IMR-90 (cell line): Measurements from ENCODE around the gene NOL6. TPM values are rescaled to one million over a fixed set of nuclear protein-coding genes. Genes with fewer than 3 reads are reported as not detected.
"Not testable (repeated sequence)": the region's sequence is repeated elsewhere in the genome, so short reads cannot be mapped to it uniquely, and the experiment has no call there.

Experiments
- ATAC-seq: fragments of 200-7000 bp; cut with Tn5 transposase; 2 replicates; pipeline ENCODE4 v1.9.1; 2020; ENCODE audit warnings: low read depth, mild to moderate bottlenecking, moderate library complexity
- BruUV-seq: library from RNA; stranded (reverse); fragments of 400-500 nt; replicated peaks from 2 replicates; lab custom pipeline; 2021; lab: Mats Ljungman, UMichigan
- CTCF ChIA-PET: fragments of 300-600 bp; formaldehyde crosslinking; extraction: SDS; loops from one replicate; lab custom pipeline; 2021; ENCODE audit warnings: antibody characterized with exemption; lab: Yijun Ruan, JAX
- POLR2A ChIA-PET: fragments of 300-600 bp; sonication (Branson Sonifier 250); formaldehyde crosslinking; loops from one replicate; lab custom pipeline; 2022; ENCODE audit warnings: antibody characterized with exemption; ENCODE audit not compliant: unreplicated experiment; lab: Charles Lee
- DNase-seq: peaks from one replicate; pipeline ENCODE4 v3.0.0; 2013
- H2AFZ ChIP-seq: replicated peaks from 2 replicates; pipeline ENCODE3; 2013; ENCODE audit warnings: low read length, mild to moderate bottlenecking; ENCODE audit not compliant: poor library complexity
- H2AK5ac ChIP-seq: 2 replicates; pipeline ENCODE4 v1.6.1; 2013; ENCODE audit warnings: low read depth, low read length, inconsistent platforms
- H2AK9ac ChIP-seq: replicated peaks from 2 replicates; pipeline ENCODE3; 2013; ENCODE audit warnings: mild to moderate bottlenecking, low read depth, low read length, moderate library complexity; ENCODE audit not compliant: poor library complexity
- H2BK120ac ChIP-seq: 2 replicates; pipeline ENCODE4 v1.6.1; 2013; ENCODE audit warnings: low read depth, low read length, inconsistent platforms
- H2BK15ac ChIP-seq: 3 replicates; pipeline ENCODE4 v1.6.1; 2013; ENCODE audit warnings: low read depth, low read length, inconsistent platforms
- H2BK20ac ChIP-seq: 2 replicates; pipeline ENCODE4 v1.6.1; 2013; ENCODE audit warnings: low read depth, mild to moderate bottlenecking, inconsistent platforms, low read length, moderate library complexity
- H2BK5ac ChIP-seq: 2 replicates; pipeline ENCODE4 v1.6.1; 2013; ENCODE audit warnings: mild to moderate bottlenecking, low read depth, low read length, inconsistent platforms; ENCODE audit not compliant: poor library complexity, severe bottlenecking
- H3K14ac ChIP-seq: replicated peaks from 2 replicates; pipeline ENCODE4 v1.6.1; 2013; ENCODE audit warnings: low read depth, low read length, inconsistent platforms
- H3K18ac ChIP-seq: 2 replicates; pipeline ENCODE4 v1.6.1; 2013; ENCODE audit warnings: low read depth, low read length, control low read depth
- H3K23ac ChIP-seq: 2 replicates; pipeline ENCODE4 v1.6.1; 2013; ENCODE audit warnings: low read depth, low read length, inconsistent platforms
- H3K27ac ChIP-seq: 2 replicates; pipeline ENCODE4 v1.5.1; 2013; ENCODE audit warnings: mild to moderate bottlenecking, control low read depth, low read length; ENCODE audit not compliant: insufficient read depth
- H3K27me3 ChIP-seq: 2 replicates; pipeline ENCODE4 v1.6.1; 2013; ENCODE audit warnings: low read length; ENCODE audit not compliant: control insufficient read depth, insufficient read depth
- H3K36me3 ChIP-seq: 2 replicates; pipeline ENCODE4 v1.6.1; 2013; ENCODE audit warnings: low read length, mixed read lengths; ENCODE audit not compliant: control insufficient read depth, insufficient read depth
- H3K4ac ChIP-seq: 2 replicates; pipeline ENCODE4 v1.6.1; 2013; ENCODE audit warnings: low read depth, low read length, inconsistent platforms
- H3K4me1 ChIP-seq: 2 replicates; pipeline ENCODE4 v1.6.1; 2013; ENCODE audit warnings: low read length, mixed read lengths; ENCODE audit not compliant: control insufficient read depth, insufficient read depth
- H3K4me2 ChIP-seq: 2 replicates; pipeline ENCODE4 v1.6.1; 2013; ENCODE audit warnings: low read depth, mild to moderate bottlenecking, control low read depth, low read length, moderate library complexity
- H3K4me3 ChIP-seq: 2 replicates; pipeline ENCODE4 v1.5.1; 2013; ENCODE audit warnings: low read depth, mild to moderate bottlenecking, control low read depth, low read length, moderate library complexity; ENCODE audit not compliant: insufficient read depth
- H3K56ac ChIP-seq: 2 replicates; pipeline ENCODE4 v1.6.1; 2013; ENCODE audit warnings: low read length, inconsistent platforms; ENCODE audit not compliant: insufficient read depth; ENCODE audit errors: extremely low read depth
- H3K79me1 ChIP-seq, 2 experiments: 2 replicates each; pipeline ENCODE4 v1.6.1; 2013; ENCODE audit warnings: low read length in 2 of 2, inconsistent platforms in 1 of 2, low read depth in 1 of 2
- H3K9ac ChIP-seq: 2 replicates; pipeline ENCODE4 v1.6.1; 2013; ENCODE audit warnings: low read depth, low read length, control low read depth
- H3K9me1 ChIP-seq: 2 replicates; pipeline ENCODE4 v1.6.1; 2013; ENCODE audit warnings: low read length, inconsistent platforms; ENCODE audit not compliant: insufficient read depth
- H3K9me3 ChIP-seq: 2 replicates; pipeline ENCODE4 v1.6.1; 2013; ENCODE audit warnings: low read length; ENCODE audit not compliant: control insufficient read depth, insufficient read depth
- H4K20me1 ChIP-seq: 2 replicates; pipeline ENCODE4 v1.6.1; 2013; ENCODE audit warnings: low read length, inconsistent platforms; ENCODE audit not compliant: insufficient read depth
- H4K5ac ChIP-seq: 2 replicates; pipeline ENCODE4 v1.6.1; 2013; ENCODE audit warnings: mild to moderate bottlenecking, low read depth, low read length, control low read depth
- H4K8ac ChIP-seq, 2 experiments: 2 replicates each; pipeline ENCODE4 v1.6.1; 2013; ENCODE audit warnings: low read depth in 2 of 2, low read length in 2 of 2, control low read depth in 1 of 2, inconsistent platforms in 1 of 2
- H4K91ac ChIP-seq: 2 replicates; pipeline ENCODE4 v1.6.1; 2013; ENCODE audit warnings: low read depth, low read length, inconsistent platforms; ENCODE audit not compliant: insufficient read depth
- CEBPB ChIP-seq: IDR thresholded peaks from 2 replicates; pipeline ENCODE4 v1.6.1; 2012; ENCODE audit warnings: low read depth, low read length, improper control_type of control experiment
- WGBS, 2 experiments: methylation state at CpG; one replicate each; pipeline versions ENCODE4 v1.1.5 to v1.1.7; 2013; ENCODE audit warnings: missing lambda C conversion rate in 2 of 2; ENCODE audit not compliant: insufficient read length in 1 of 2; ENCODE audit errors: extremely low coverage in 2 of 2; 5-methylcytosine and 5-hydroxymethylcytosine counted together
- dilution Hi-C: fragments of 300-500 bp; cut with HindIII; formaldehyde crosslinking; loops from one replicate; pipeline ENCODE4 v1.14.3; 2018; ENCODE audit warnings: low sequenced_read_pairs; ENCODE audit not compliant: unreplicated experiment
- in situ Hi-C: fragments of 300-500 bp; cut with MboI; formaldehyde crosslinking; loops from 3 replicates; pipeline ENCODE4 v1.14.3; 2019; ENCODE audit warnings: low sequenced_read_pairs, inconsistent platforms, mixed read lengths
- intact Hi-C: fragments of 100-400 bp; cut with micrococcal nuclease; formaldehyde crosslinking; loops from 2 replicates; pipeline ENCODE4 v1.10.0; 2022
- polyA plus RNA-seq, 3 experiments: library from polyadenylated mRNA; depleted of rRNA; stranded (reverse); fragments of >200 nt; gene quantifications; 2 replicates each; pipeline ENCODE4 v1.2.3, GENCODE V29; 2012; ENCODE audit warnings: low replicate concordance in 1 of 3
- total RNA-seq: library from RNA; depleted of rRNA; stranded (reverse); fragments of >200 nt; gene quantifications from 2 replicates; pipeline ENCODE4 v1.2.3, GENCODE V29; 2012

NOL6 gene
- total and polyA plus RNA-seq, 2 of the 4 experiments (the other 2 are of a cell fraction), result 47.3 to 71.7 TPM

DNA sequence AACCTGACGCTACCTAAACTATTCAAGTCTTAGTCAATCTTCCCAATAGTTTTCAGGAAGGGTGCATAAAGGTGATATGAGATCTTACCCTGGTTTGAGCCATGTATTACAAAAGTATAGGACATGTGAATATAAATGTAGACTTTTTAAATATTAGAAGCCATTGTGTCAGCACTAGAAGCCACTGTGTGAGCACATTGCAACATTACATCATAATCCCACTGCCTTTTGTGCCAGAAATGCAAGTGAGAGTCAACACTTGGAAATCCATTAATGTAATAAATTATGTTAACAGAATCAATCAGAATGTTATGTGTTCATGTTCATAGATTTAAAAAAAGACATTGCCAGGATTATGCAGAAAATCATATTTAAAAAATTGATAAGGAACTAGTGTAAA, 42.7 kb upstream of the NOL6 start:
- H3K9me1 ChIP-seq, H2AK5ac ChIP-seq, DNase-seq, H3K9ac ChIP-seq, H3K56ac ChIP-seq, H4K8ac ChIP-seq, POLR2A ChIA-PET, BruUV-seq, H3K14ac ChIP-seq, H3K23ac ChIP-seq, H4K20me1 ChIP-seq, CTCF ChIA-PET, H3K4me3 ChIP-seq, H4K5ac ChIP-seq, in situ Hi-C loops, H3K18ac ChIP-seq, H4K91ac ChIP-seq, H2BK20ac ChIP-seq, H3K27ac ChIP-seq, H2BK5ac ChIP-seq, ATAC-seq, H2BK15ac ChIP-seq, H2AFZ ChIP-seq, dilution Hi-C loops, H3K4ac ChIP-seq, H3K4me1 ChIP-seq, H3K36me3 ChIP-seq, H3K27me3 ChIP-seq, H3K4me2 ChIP-seq, H3K9me3 ChIP-seq, H2AK9ac ChIP-seq, H2BK120ac ChIP-seq: not testable (repeated sequence)
- WGBS, 2 experiments, result no CpG with 5 or more reads among the region's 1 CpG
- 0 out of 2 replicates have a peak, but pooled peaks have one; percentile 9 for TF ChIP-seq CEBPB
- peaks cover 3 to 11% of the 10 kb centered on the region in 2 experiments for H3K79me1 ChIP-seq
- intact Hi-C loops, result loop anchor here (5.0 kb wide), 2 partner anchors 44 to 229 kb away; partner anchors contain the start of gene NOL6

GRCh38 chr9:33515342-33515995, 41.7 kb upstream of the NOL6 start:
- POLR2A ChIA-PET, H3K9ac ChIP-seq, CTCF ChIA-PET, H3K9me3 ChIP-seq, H3K4me3 ChIP-seq, H2AK5ac ChIP-seq, H3K4me2 ChIP-seq, H2AFZ ChIP-seq, DNase-seq, H4K5ac ChIP-seq, H2AK9ac ChIP-seq, dilution Hi-C loops, H3K27ac ChIP-seq, ATAC-seq, H2BK15ac ChIP-seq, H2BK5ac ChIP-seq, H4K20me1 ChIP-seq, H4K8ac ChIP-seq, H3K4ac ChIP-seq, in situ Hi-C loops, H3K36me3 ChIP-seq, H3K18ac ChIP-seq, H3K56ac ChIP-seq, H3K14ac ChIP-seq, H3K9me1 ChIP-seq, H3K27me3 ChIP-seq, H3K23ac ChIP-seq, H3K4me1 ChIP-seq, BruUV-seq, H2BK120ac ChIP-seq, H4K91ac ChIP-seq, H2BK20ac ChIP-seq: not testable (repeated sequence)
- intact Hi-C loops, result loop anchor here (5.0 kb wide), 2 partner anchors 43 to 228 kb away; partner anchors contain the start of gene NOL6
- H3K79me1 ChIP-seq, result peaks cover 4 to 12% of the 10 kb centered on the region in 2 experiments
- WGBS, 2 experiments, result no CpG with 5 or more reads among the region's 2 CpGs
